HPDE6-E6E7 (cell line): ENCODE data around the gene SLC26A4.

Source experiments
- DNase-seq: peaks from one replicate; pipeline ENCODE4 v3.0.0; 2011; ENCODE audit warnings: missing footprints; ENCODE audit errors: extremely low spot score

Gene SLC26A4

GRCh38 chr7:107661081-107661864, 645 bp downstream of the SLC26A4 start:
- DNase-seq: peak; percentile 25

DNA sequence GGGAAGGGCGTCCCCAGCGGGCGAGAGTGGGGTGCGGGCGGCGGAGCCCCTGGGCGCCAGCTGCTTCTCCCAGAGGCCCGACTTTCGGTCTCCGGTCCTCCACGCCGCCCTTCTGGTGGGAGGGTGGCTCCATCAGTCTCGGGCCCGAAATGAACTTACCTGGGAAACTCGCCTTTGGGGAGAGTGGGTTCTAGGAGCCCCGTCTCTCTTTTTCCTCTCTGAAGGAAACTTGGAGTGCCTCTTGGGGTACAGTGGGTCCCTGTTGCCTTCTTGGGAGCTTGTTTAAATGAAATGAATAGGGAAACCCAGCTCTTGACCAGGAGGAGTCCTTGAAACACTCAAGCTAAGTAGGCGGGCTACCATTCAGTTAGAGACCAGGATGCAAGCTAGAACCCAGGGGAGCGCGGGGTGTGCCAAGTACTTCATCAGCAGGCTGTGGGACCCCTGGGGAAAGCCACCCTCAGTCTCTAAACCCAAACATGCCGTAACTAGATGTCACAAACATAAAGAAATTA, 1.3 kb downstream of the SLC26A4 start:
- no peak for DNase-seq

GRCh38 chr7:107663196-107663595, 2.6 kb downstream of the SLC26A4 start:
- no peak for DNase-seq

DNA sequence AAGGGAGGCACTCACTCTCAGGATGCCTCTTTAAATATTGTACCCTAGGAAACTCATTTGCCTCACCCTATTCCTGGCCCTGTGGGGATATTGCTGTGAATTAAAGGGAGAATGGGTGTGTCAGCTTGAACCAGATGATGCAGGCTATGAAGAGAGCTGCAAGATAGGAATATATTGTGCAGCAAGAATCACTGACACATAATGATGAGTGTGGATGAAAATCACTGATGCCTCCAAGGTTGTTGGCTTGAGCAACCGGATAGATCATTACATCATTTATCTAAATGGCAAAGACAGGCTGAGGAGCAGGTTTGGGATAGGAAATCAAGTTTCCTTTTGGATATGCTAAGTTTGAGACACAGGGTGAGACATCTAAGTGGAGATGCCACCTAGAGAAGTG, 6.2 kb downstream of the SLC26A4 start:
- no peak for DNase-seq

DNA sequence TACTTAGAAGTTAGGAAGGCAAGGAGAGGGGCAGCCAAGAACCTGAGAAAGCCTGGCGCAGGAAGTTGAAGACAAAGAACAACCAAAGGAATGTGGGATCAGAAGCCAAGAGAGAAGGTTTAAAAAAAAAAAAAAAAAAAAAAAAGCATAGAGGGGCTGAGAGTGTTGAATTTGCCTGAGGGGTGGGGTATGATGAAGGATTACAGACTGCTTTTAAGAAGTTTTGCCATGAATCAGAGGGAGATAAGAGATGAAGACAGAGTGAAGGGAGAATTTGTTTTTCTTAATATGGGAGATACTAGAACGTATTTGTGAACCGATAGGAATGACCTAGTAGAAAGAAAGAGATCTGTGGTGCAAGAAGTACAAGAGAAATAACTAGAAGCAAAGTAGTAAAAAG, 6.7 kb downstream of the SLC26A4 start:
- DNase-seq: no peak

DNA sequence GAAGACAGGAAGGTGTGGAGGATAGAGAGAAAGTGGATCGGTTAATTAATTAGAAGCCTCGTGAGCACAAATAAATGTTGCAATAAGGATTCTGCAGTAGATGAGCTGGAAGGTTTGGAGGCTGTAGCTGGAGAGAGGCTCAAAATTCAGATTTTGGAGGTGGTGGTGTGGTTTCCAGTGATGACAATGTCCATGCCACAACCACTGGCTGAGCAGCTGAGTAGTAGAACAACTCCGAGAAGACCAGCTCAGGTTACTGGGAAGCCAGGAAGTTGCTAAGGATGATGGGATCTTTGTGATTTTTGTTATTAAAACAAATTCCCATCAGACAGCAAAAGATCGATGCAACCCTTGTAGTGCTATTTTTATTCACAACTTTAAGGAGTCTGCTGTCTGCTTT, 7.7 kb downstream of the SLC26A4 start:
- no peak for DNase-seq

DNA sequence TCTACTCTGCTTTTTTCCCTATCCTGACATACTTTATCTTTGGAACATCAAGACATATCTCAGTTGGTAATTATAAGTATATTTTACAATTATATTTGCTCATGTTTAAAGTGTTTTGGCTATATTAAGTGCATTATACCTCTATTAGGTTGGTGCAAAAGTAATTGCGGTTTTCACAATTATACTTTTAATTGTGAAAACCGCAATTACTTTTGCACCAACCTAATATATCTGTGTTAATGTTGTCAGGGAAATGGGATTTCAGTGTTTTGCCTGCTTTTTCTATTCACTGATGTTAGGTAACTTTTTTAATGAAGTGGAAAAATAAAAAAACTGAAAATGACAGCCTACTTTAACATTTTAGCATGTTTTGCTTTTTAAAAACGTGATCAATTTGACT, 11.6 kb downstream of the SLC26A4 start:
- no peak for DNase-seq

- no peak for DNase-seq
Measured at GRCh38 chr7:107676249-107676648, 15.6 kb downstream of the SLC26A4 start.

DNA sequence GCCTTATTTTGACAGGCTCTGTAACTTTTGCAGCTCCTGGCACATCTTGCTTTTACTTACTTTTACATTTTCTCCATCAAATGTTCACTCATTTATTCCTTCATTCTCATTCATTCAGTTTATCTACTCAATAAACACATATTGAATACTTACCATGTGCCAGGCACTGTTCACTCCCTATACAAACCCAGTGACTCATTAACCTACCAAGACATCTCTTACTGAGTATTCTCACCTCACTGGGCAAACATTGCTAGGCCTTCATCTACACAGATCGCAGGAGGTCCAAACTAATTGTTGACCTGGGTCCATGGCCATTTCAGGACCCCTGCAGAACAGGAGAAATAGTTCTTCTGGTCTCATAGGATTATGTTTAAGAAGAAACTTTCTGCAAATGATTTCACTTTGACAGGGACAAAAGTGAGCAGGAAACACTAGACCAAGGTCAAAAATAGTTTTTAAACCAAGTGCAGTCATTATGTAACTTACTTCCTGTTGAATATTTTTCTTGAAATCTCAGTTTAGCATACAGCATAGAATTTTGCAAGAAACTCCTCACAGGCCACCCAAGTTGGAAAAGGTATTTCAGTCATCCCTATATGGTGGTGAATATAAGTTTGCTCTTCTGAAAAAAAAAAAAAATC, 17.6 kb downstream of the SLC26A4 start:
- DNase-seq: no peak

- DNase-seq: no peak
Measured at GRCh38 chr7:107680478-107680877, 19.9 kb downstream of the SLC26A4 start.

DNA sequence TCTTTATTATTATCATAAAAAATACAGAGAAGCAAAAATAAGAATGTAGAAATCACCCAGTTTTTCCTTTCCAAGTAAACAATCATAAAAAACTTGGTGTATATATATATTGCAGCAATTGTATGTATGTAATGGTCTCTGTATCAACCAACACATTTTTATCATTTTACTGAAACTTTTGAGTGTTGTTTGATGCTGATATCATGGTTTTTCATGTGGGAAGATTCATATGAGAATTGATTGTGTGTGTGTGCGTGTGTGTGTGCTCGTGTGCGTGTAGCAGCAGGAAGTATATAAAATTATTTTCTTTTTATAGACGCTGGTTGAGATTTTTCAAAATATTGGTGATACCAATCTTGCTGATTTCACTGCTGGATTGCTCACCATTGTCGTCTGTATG, 22.3 kb downstream of the SLC26A4 start:
- no peak for DNase-seq

DNA sequence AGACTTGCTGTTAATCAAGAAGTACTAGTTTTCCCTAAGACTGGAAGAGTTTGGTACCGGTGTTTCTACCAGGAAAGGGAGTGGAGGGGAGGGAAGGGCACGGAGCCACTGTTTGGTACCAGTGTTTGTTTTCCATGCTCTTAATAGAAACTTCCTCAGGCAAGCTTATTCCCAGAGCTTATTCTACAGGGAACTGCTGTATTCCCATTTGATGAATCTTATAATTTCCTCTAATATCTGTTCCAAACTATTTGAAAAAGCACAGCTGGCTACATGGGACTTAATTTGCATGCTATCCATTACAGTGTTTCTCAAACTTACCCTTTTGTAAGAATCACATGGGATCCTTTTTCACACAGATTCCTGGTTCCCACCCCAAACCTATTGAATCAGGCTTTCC, 23.7 kb downstream of the SLC26A4 start:
- DNase-seq: no peak

DNA sequence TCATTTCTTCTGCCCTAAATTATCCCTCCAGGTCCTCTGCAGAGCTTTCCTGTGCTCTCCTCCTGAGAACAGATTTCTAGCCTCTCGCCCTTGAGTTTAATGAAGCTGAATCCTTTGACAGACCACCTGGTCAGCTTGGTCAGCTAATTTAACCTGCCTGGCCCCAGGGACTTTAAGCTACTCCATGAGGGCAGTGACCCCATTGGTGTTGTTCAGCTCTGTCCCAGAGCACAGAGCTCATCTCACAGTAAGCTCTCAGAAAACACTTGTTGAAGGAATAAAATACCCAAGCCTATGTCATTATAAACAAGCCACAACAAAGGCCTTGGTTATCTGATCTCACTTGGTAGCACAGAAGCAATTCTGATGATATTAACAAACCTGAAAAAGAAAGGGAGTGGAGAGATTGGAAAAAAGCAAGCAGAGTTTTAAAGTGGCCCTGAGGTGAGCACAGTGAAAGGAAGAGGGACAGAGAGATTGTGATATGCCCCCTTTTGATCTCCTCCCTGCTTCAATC, 24.4 kb downstream of the SLC26A4 start:
- DNase-seq: no peak

GRCh38 chr7:107686816-107687387, 26.3 kb downstream of the SLC26A4 start:
- no peak for DNase-seq

DNA sequence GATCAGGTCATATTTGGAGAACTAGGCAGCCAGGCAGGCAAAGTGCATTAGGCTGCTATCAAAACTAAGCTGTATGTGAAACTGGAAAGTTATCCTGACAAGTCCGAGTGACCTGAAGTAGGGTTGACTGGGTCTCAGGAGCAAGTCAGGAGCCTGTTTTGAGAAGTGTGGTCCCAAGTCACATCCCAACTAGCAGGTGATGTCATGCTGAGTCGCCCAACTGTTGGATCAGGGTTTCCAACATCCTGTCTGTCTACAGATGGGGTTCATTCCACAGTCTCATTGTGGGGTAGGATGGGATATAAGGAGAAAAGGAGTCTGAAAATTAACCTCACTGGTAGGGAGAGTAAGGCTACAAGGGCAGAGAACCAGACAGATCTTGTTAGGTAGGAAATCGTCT, 27.0 kb downstream of the SLC26A4 start:
- no peak for DNase-seq

GRCh38 chr7:107689553-107689952, 28.9 kb downstream of the SLC26A4 start:
- no peak for DNase-seq

- DNase-seq: no peak
Measured at GRCh38 chr7:107690084-107690483, 29.5 kb downstream of the SLC26A4 start.

- no peak for DNase-seq
Measured at GRCh38 chr7:107690611-107691010, 30.0 kb downstream of the SLC26A4 start.

- no peak for DNase-seq
Measured at GRCh38 chr7:107691716-107692115, 31.1 kb downstream of the SLC26A4 start.

DNA sequence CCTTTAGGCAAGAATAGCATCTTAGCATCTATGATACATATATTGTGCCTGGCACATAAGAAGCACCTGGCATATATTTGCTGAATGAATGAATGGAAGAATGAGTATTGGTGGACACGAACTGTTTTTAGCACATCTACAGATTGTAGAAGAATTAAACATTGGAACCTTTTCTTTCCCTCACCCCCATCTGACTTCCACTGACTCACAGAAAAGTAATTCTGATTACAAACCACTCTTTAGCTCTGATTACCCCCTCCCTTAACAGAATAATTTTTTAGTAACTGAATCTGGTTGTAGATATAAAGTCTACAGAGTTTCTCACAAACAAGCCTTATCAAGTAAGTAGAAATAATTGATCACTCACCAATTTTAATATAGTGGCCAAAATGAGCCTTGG, 31.9 kb downstream of the SLC26A4 start:
- DNase-seq: no peak

- DNase-seq: no peak
Measured at GRCh38 chr7:107693396-107693795, 32.8 kb downstream of the SLC26A4 start.

- DNase-seq: no peak
Measured at GRCh38 chr7:107694386-107694785, 33.8 kb downstream of the SLC26A4 start.
